Esophagus muscularis mucosa (tissue), 4 donors: Measurements from ENCODE around the gene PLAGL2. TPM values are rescaled to one million over a fixed set of nuclear protein-coding genes. Genes with fewer than 3 reads are reported as not detected.
A peak's percentile ranks its signal among the peaks of the same experiment; 100 is the strongest.

Experiments used
- DNase-seq: peaks from one replicate; pipeline ENCODE4 v3.0.0-alpha.2; 2017; ENCODE audit errors: extremely low spot score
- H3K27ac ChIP-seq, 4 donors: fragments of 200-600 bp; sonication (generic); replicated peaks in 1 of 4; 1 replicate in 3 of 4; 2 replicates in 1 of 4; pipeline ENCODE4 v1.5.1; 2016 to 2019; ENCODE audit warnings: mild to moderate bottlenecking in 1 of 4
- H3K27me3 ChIP-seq, 4 donors: fragments of 200-600 bp; sonication (generic); one replicate each; pipeline versions ENCODE4 v1.5.1 to v1.6.0; 2016 to 2019
- H3K36me3 ChIP-seq, 4 donors: fragments of 200-600 bp; sonication (generic); one replicate each; pipeline ENCODE4 v1.5.1; 2016 to 2019
- H3K4me1 ChIP-seq, 4 donors: fragments of 200-600 bp; sonication (generic); one replicate each; pipeline ENCODE4 v1.5.1; 2016 to 2019
- H3K4me3 ChIP-seq, 4 donors: fragments of 200-600 bp; sonication (generic); 1 replicate in 2 of 4; 2 replicates in 2 of 4; pipeline ENCODE4 v1.5.1; 2016 to 2019; ENCODE audit warnings: mild to moderate bottlenecking in 4 of 4, moderate library complexity in 1 of 4
- H3K9me3 ChIP-seq, 4 donors: fragments of 200-600 bp; sonication (generic); 1 replicate in 3 of 4; 2 replicates in 1 of 4; pipeline ENCODE4 v1.5.1; 2016 to 2019
- EP300 ChIP-seq: sonication (generic); formaldehyde crosslinking; IDR thresholded peaks from one replicate; pipeline ENCODE4 v1.6.1; 2017; ENCODE audit warnings: antibody characterized with exemption
- POLR2A ChIP-seq: fragments of 450-650 bp; IDR thresholded peaks from one replicate; pipeline ENCODE4 v1.6.1; 2017; ENCODE audit warnings: antibody characterized with exemption, moderate library complexity, mild to moderate bottlenecking, low read depth
- POLR2AphosphoS5 ChIP-seq, 2 donors: sonication (generic); formaldehyde crosslinking; IDR thresholded peaks; one replicate each; pipeline ENCODE4 v1.6.1; 2017; ENCODE audit warnings: antibody characterized with exemption in 2 of 2
- WGBS: methylation state at CpG from one replicate; pipeline ENCODE4 v1.1.5; 2018; 5-methylcytosine and 5-hydroxymethylcytosine counted together
- intact Hi-C: fragments of 100-400 bp; cut with DNase I; formaldehyde crosslinking; loops from one replicate; pipeline ENCODE4 v1.15.1; 2023
- total RNA-seq, 4 donors: library from RNA; depleted of rRNA; stranded (reverse); fragments of >200 nt; gene quantifications; one replicate each; pipeline versions ENCODE4 v1.1.0 to v1.2.1, GENCODE V29; 2016
- TF ChIP-seq, protein P1 (sequence below), 3 experiments: fragments of 200-600 bp in 2 of 3; fragments of 450-650 bp in 1 of 3; sonication (generic) in 2 of 3; IDR thresholded peaks; one replicate each; pipeline ENCODE4 v1.5.1; 2017 to 2019; ENCODE audit warnings: antibody characterized with exemption in 3 of 3, mild to moderate bottlenecking in 2 of 3, moderate library complexity in 1 of 3

The PLAGL2 gene
- total RNA-seq, 4 donors from 2014 or later: 5.4 to 10.8 (median 8.0) TPM

- 36% methylated on average over 7 of the region's 8 CpGs for WGBS
- peak overlapping the region; percentile 88 to 92 (median 91) for H3K27ac ChIP-seq
- intact Hi-C loops: loop anchor here (5.0 to 10.0 kb wide), 4 partner anchors 71 to 279 kb away; partner anchors contain the start of genes ASXL1, KIF3B and TM9SF4
These were observed 1.4 kb downstream of the PLAGL2 start for GRCh38 chr20:32205843-32206759.

GRCh38 chr20:32205110-32205842 is 2.3 kb downstream of the PLAGL2 start:
- H3K4me3 ChIP-seq: peak overlapping the region in 2 of 4 donors; percentile 2 to 4
- H3K27ac ChIP-seq: peak overlapping the region; percentile 88 to 92 (median 91)
- H3K4me1 ChIP-seq: peaks cover 65 to 82% (median 68%) of the 10 kb centered on the region in 4 donors
- 52% methylated on average over 5 of the region's 5 CpGs for WGBS
- no peak for DNase-seq
- no peaks in the 10 kb centered on the region for H3K27me3 ChIP-seq
- peaks cover 11 to 26% (median 24%) of the 10 kb centered on the region in 4 donors for H3K36me3 ChIP-seq
- intact Hi-C loops: loop anchor here (5.0 to 10.0 kb wide), 4 partner anchors 72 to 280 kb away; partner anchors contain the start of genes ASXL1, KIF3B and TM9SF4
- no peaks in the 10 kb centered on the region for H3K9me3 ChIP-seq
- TF ChIP-seq EP300: no peak
- TF ChIP-seq POLR2AphosphoS5 (IDR thresholded peaks at IDR 0.05): no peak
- TF ChIP-seq, protein P1, sequence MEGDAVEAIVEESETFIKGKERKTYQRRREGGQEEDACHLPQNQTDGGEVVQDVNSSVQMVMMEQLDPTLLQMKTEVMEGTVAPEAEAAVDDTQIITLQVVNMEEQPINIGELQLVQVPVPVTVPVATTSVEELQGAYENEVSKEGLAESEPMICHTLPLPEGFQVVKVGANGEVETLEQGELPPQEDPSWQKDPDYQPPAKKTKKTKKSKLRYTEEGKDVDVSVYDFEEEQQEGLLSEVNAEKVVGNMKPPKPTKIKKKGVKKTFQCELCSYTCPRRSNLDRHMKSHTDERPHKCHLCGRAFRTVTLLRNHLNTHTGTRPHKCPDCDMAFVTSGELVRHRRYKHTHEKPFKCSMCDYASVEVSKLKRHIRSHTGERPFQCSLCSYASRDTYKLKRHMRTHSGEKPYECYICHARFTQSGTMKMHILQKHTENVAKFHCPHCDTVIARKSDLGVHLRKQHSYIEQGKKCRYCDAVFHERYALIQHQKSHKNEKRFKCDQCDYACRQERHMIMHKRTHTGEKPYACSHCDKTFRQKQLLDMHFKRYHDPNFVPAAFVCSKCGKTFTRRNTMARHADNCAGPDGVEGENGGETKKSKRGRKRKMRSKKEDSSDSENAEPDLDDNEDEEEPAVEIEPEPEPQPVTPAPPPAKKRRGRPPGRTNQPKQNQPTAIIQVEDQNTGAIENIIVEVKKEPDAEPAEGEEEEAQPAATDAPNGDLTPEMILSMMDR (IDR thresholded peaks at IDR 0.05): no peak
- TF ChIP-seq POLR2A: no peak

More at GRCh38 chr20:32205843-32206759, 1.4 kb downstream of the PLAGL2 start:
- peak overlapping the region; percentile 94 to 99 (median 97) for H3K4me3 ChIP-seq
- H3K4me1 ChIP-seq: peaks cover 61 to 86% (median 68%) of the 10 kb centered on the region in 4 donors
- no peaks in the 10 kb centered on the region for H3K9me3 ChIP-seq
- H3K27me3 ChIP-seq: no peaks in the 10 kb centered on the region
- peaks cover 6 to 26% (median 23%) of the 10 kb centered on the region in 4 donors for H3K36me3 ChIP-seq
- DNase-seq: no peak
- no peak for TF ChIP-seq POLR2AphosphoS5 (IDR thresholded peaks at IDR 0.05)
- no peak for TF ChIP-seq POLR2A
- TF ChIP-seq, protein P1 (IDR thresholded peaks at IDR 0.05): no peak
- no peak for TF ChIP-seq EP300

DNA sequence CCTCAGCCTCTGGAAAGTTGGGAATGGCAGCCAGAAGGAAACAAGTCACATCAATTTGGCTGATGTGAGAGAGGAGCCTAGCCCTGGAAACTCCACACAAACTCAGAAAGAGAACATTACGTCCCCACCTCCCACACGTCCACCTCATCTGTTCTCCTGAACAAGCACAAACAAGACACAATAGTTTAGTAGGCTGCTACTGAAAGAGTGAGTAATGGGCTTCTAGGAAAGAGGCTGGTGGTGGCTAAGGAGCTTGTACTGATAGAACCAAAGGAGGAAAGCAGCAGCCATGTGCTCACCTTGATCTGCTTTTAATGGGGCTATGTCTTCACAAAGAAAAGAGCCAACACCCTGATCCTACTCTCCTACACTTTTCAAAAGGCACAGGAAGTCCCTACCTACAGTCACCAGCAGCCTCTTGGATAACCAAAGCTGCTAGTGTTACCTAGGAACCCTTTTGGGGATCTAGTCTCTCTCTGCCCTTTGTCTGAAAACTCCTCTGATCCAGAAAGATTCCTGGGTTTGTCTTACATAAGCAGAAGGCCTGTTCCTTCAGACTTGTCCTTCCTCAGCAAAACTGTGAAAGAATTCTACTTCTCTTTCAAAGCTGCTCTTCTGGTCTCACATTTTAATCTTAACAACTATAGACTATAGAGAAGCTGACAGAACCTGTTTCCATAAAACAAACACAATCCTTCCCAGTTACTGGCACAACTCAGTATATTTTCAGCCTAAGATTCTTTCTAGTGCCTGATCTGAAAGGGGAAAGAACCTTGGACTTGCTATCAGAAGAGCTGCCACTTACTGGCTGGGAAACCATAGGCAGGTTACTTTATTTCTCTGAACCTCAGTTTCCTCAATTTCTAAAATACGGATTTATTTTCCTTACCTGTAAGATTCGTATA is 3.1 kb downstream of the PLAGL2 start:
- Histone ChIP-seq H3K9me3 (no peaks in the 10 kb centered on the region), H3K4me1 (peaks cover 61 to 74% (median 66%) of the 10 kb centered on the region in 4 donors), H3K27ac (peak overlapping the region; percentile 88 to 92 (median 91)), H3K4me3 (no peak overlapping the region), H3K36me3 (peaks cover 11 to 31% (median 26%) of the 10 kb centered on the region in 4 donors), H3K27me3 (no peaks in the 10 kb centered on the region)
- WGBS: 53% methylated on average over 4 of the region's 4 CpGs
- DNase-seq: no peak
- TF ChIP-seq POLR2AphosphoS5 (IDR thresholded peaks at IDR 0.05) (peak; percentile 40 to 61), EP300 (no peak), POLR2A (no peak)
- TF ChIP-seq, protein P1 (IDR thresholded peaks at IDR 0.05): no peak
- intact Hi-C loops: loop anchor here (5.0 to 10.0 kb wide), 4 partner anchors 73 to 280 kb away; partner anchors contain the start of genes ASXL1, KIF3B and TM9SF4
